ENCODE data around the gene AZIN2. TPM values are rescaled to one million over a fixed set of nuclear protein-coding genes. Genes with fewer than 3 reads are reported as not detected.

Gene AZIN2
- total RNA-seq, 4 donors from 2014 or later = 1.5 to 3.5 (median 1.7) TPM; not detected in 1

GRCh38 chr1:33081554-33082305 lies 777 bp downstream of the AZIN2 start:
- TF ChIP-seq, protein P1, sequence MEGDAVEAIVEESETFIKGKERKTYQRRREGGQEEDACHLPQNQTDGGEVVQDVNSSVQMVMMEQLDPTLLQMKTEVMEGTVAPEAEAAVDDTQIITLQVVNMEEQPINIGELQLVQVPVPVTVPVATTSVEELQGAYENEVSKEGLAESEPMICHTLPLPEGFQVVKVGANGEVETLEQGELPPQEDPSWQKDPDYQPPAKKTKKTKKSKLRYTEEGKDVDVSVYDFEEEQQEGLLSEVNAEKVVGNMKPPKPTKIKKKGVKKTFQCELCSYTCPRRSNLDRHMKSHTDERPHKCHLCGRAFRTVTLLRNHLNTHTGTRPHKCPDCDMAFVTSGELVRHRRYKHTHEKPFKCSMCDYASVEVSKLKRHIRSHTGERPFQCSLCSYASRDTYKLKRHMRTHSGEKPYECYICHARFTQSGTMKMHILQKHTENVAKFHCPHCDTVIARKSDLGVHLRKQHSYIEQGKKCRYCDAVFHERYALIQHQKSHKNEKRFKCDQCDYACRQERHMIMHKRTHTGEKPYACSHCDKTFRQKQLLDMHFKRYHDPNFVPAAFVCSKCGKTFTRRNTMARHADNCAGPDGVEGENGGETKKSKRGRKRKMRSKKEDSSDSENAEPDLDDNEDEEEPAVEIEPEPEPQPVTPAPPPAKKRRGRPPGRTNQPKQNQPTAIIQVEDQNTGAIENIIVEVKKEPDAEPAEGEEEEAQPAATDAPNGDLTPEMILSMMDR (IDR thresholded peaks at IDR 0.05; ENCODE audit: low read depth) = no peak

GRCh38 chr1:33082575-33083108 lies 1.7 kb downstream of the AZIN2 start:
- TF ChIP-seq, protein P1 (IDR thresholded peaks at IDR 0.05; ENCODE audit: low read depth) = no peak

DNA sequence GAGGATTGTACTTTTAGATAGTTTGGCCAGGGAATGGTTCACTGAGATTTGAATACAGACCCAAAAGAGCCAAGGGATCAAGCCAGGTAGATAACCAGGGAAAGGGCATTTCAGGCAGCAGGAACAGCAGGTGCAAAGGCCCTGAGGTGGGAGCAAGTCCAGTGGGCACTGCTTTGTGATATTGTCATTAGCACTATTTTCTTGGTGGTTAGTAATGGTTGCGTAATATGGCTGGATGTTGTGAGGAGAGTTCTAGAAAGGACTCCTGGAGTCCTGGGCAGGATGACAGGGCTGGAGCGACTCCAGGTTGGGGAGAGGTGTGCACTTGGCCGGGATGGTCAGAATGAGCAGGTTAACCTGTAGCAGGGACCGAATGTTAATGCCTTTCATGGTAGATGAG lies 4.4 kb downstream of the AZIN2 start:
- TF ChIP-seq, protein P1 (IDR thresholded peaks at IDR 0.05; ENCODE audit: low read depth) = no peak

DNA sequence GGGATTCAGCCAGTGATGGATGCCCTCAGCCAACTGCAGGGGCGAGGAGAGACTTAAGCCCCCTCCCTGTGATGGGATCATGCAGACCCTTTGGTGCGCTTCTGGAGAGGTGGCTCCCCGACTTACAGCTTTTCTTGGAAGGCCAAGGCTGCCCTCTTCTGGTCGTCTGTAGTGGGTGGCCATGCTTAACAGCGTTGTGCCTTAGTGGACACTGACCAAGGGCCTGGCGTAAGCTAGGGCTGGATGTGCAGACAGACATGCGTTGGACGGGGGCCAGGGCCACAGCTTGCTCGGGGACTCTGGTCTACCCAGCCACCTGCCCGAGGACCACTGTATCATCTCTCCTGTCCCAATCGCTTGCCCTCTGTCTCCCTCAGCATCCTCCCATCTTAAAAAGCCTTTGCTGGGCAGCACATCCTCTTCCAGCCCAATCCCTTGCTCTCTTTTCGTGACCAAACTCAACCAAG lies 5.5 kb downstream of the AZIN2 start:
- TF ChIP-seq, protein P1 (IDR thresholded peaks at IDR 0.05; ENCODE audit: low read depth) = no peak

GRCh38 chr1:33087677-33088076 lies 6.7 kb downstream of the AZIN2 start:
- TF ChIP-seq, protein P1 (IDR thresholded peaks at IDR 0.05; ENCODE audit: low read depth) = no peak

DNA sequence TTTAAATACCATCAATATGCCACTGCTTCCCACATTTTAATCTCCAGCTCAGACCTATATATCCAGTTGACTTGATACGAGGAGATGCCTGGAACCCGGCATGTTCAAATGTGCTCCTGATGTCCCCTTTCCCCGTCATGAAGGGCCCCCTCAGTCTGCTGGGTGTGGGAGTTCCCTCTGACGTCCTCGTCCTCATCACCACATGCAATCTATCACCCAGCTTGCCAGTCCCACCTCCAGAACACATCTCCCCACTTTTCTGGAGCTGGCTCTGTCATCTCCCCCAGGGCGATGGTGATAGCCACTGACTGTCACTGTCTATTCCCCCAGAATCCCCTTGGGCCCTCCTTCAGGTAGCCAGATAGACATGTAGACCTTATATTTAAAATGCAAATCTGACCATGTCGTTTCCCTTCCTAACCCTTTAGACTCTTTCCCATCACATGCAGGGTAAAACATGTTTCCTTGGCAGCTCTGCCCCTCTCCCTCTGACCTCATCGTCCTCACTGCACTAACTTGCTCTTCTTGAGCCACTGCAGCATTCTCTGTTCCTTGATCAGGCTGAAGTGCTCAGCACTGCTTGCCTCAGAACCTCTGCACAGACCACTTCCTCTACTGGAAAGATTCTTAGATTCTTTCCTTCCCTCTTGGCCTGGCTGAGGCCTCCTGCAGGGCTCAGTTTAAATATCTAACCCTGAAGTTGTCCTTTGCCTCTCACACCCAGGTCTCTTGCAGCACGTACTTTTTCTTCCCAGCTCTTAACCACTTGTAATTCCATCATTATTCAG lies 7.4 kb downstream of the AZIN2 start:
- TF ChIP-seq, protein P1 (IDR thresholded peaks at IDR 0.05; ENCODE audit: low read depth) = no peak

DNA sequence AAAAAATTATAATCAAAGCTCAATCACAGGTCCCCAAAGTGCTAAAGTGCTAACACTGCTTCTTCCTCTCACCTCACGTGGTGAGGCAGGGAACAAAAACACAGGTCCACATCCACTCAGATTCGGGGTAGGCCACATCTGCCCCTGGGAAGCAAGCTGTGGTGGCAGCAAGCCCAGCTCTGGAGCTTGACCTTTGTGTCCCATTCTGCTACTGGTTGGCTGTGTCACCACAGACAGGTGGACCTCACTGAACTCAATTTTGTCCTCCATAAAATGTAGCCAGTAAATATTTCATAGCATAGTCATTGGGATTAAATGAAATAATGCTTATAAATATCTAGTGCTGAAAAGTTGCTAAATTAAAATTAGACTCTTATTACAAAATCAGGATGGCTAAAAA lies 8.5 kb downstream of the AZIN2 start:
- TF ChIP-seq, protein P1 (IDR thresholded peaks at IDR 0.05; ENCODE audit: low read depth) = no peak

All from subcutaneous adipose tissue (tissue), 4 donors.